GM18520 (cell line): Measurements from ENCODE around the gene MED20.

Source experiments
- ATAC-seq: cut with Tn5 transposase; IDR thresholded peaks from one replicate; pipeline ENCODE4 v1.9.1; 2021; ENCODE audit not compliant: unreplicated experiment

The MED20 gene

GRCh38 chr6:41941280-41942066, 20.5 kb upstream of the MED20 start, which contains the start of gene CCND3:
TSS of gene CCND3 (minus strand) at chr6:41941808. CDS start at chr6:41941649, 159 bp downstream.
- peak; percentile 82 for ATAC-seq

- no peak for ATAC-seq
These were observed 19.9 kb upstream of the MED20 start for GRCh38 chr6:41940759-41941279.

GRCh38 chr6:41939848-41940758, 19.2 kb upstream of the MED20 start:
- ATAC-seq = no peak

GRCh38 chr6:41939176-41939847, 18.4 kb upstream of the MED20 start:
- no peak for ATAC-seq

- ATAC-seq = no peak
These were observed 17.7 kb upstream of the MED20 start for GRCh38 chr6:41938590-41939175.

- ATAC-seq = no peak
These were observed 17.1 kb upstream of the MED20 start for GRCh38 chr6:41937861-41938574.

GRCh38 chr6:41937472-41937860, 16.5 kb upstream of the MED20 start:
- ATAC-seq = no peak

- peak; percentile 45 for ATAC-seq
These were observed 15.3 kb upstream of the MED20 start for GRCh38 chr6:41936073-41936837.

GRCh38 chr6:41935685-41936072, 14.7 kb upstream of the MED20 start:
- ATAC-seq = no peak

GRCh38 chr6:41935193-41935574, 14.2 kb upstream of the MED20 start:
- ATAC-seq = no peak

- no peak for ATAC-seq
These were observed 13.6 kb upstream of the MED20 start for GRCh38 chr6:41934278-41935192.

GRCh38 chr6:41932378-41932777, 11.4 kb upstream of the MED20 start:
- ATAC-seq = no peak

GRCh38 chr6:41931792-41932191, 10.9 kb upstream of the MED20 start:
- ATAC-seq = no peak

GRCh38 chr6:41929924-41930323, 9.0 kb upstream of the MED20 start:
- no peak for ATAC-seq

GRCh38 chr6:41927253-41927652, 6.3 kb upstream of the MED20 start:
- no peak for ATAC-seq

GRCh38 chr6:41922154-41922553, 1.2 kb upstream of the MED20 start:
- no peak for ATAC-seq

GRCh38 chr6:41921712-41921998, 716 bp upstream of the MED20 start:
- ATAC-seq = no peak

GRCh38 chr6:41917528-41917927, 3.4 kb downstream of the MED20 start:
- no peak for ATAC-seq
